Measurements from ENCODE around the gene NOPCHAP1. TPM values are rescaled to one million over a fixed set of nuclear protein-coding genes. Genes with fewer than 3 reads are reported as not detected.

The NOPCHAP1 gene, protein sequence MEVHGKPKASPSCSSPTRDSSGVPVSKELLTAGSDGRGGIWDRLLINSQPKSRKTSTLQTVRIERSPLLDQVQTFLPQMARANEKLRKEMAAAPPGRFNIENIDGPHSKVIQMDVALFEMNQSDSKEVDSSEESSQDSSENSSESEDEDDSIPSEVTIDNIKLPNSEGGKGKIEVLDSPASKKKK
- 30.4 to 37.4 TPM (median 34.8 TPM) in 5 replicates for total RNA-seq (2022; extraction: Qiagen RNA extraction)

DNA sequence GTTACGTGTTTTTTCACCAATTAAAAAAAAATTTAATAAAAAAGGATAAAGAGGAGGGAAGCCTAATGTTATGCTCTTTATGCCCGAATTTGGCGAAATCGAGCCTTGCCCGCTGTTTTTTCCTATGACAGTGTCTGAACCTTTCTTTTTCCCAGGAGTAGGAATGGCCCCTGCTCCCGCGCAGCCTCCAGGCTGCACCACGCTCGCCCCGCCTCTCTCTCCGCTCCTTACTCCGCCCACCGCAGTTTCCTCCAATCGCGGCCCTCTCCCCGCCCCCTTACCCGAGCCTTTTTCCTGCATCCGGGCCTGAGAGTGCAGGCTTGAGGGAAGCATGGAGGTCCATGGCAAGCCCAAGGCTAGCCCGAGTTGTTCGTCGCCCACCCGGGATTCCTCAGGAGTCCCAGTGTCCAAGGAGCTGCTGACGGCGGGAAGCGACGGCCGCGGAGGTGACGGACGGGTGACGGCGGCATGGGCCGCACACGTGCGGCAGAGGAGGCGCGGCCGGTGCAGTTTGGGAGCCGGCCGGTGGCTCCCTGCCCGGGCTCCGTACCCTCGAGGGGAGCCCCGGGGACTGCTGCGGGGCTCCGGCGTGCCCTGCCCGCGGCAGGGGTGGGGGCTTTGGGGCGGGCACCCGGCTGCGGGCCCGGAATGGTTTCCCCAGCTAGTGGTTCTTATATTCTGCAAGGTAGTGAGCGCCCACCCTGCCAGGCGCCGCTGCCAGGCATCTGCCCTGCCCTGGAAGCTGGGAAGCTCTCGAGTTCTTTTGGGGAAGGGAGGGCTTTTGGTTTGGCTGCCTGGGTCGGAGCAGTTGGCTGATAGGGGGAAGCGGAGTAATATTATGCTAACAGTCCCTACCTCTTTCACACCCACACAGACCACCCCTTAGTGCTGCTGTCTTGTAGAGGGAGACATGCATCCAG lies at the start of gene NOPCHAP1:
NOPCHAP1 (plus strand) TSS at position 295 of the 920 bp plus-strand sequence; CDS start at position 332, 37 bp downstream.

DNA sequence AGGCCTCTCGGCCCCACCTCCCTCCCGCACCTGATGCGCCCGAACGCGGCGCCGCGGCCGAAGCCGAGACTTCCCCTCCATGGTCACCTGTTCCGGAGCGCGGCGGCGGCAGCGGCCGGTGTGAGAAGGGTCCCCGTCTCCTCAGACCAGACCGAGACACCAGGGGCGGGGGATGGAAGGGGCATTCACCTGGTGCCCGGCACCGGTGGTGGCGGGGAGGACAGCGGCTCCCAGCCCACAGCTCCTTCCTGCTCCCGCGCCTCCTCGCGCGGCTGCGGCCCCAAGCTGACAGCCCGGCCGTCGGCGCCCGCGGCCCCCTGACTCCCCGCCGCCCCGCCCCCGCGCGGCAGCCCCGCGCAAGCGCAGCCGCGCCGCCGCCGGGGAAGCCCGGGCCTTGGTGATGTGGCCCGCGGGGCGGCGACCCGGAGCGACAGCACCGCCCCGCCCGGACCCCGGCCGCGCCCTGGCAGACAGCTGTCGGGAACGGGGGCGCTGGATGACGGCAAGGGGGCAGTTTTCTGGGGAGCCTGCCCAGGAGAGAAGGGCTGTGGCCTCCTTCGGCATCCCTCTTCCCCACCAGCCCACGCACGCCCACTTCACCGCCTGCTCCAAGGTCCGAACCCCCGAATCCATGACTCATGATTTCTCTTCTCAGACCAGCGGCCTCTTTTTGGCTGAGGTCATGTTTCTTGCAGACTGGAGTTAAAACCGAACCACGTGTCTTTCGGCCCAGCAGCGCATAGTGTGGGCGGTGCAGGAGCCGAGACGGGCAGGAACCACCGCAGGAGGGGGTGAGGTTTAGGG lies 27.9 kb upstream of the NOPCHAP1 start, which contains the start of gene SLC41A2:
SLC41A2 (minus strand) TSS at position 290 of the 804 bp plus-strand sequence. CDS start 29,763 bp downstream, outside the sequence.

Other genes starting within 250 kb of the NOPCHAP1 start
- gene SLC41A2, start 28.0 kb upstream of the NOPCHAP1 start, total RNA-seq (2022; extraction: Qiagen RNA extraction), result 16.1 to 23.4 TPM (median 20.8 TPM) in 5 replicates
- gene ALDH1L2, start 98.1 kb downstream of the NOPCHAP1 start, total RNA-seq (2022; extraction: Qiagen RNA extraction), result 2.4 to 3.6 TPM (median 3.2 TPM) in 5 replicates
- 17.7 to 25.3 TPM (median 23.2 TPM) in 5 replicates for gene WASHC4, start 121.4 kb downstream of the NOPCHAP1 start, total RNA-seq (2022; extraction: Qiagen RNA extraction)
- gene APPL2, start 249.9 kb downstream of the NOPCHAP1 start, total RNA-seq (2022; extraction: Qiagen RNA extraction), result 18.8 to 27.4 TPM (median 22.3 TPM) in 5 replicates

All from A549 treated with Mapracorat at 1 μM for 4 hours (cell line).